HG03175 (cell line): Measurements from ENCODE around the gene DSCAML1.

Source experiments
- ATAC-seq: cut with Tn5 transposase; IDR thresholded peaks from one replicate; pipeline ENCODE4 v1.9.1; 2021; ENCODE audit warnings: mild to moderate bottlenecking, moderate library complexity; ENCODE audit not compliant: unreplicated experiment

DSCAML1 gene

GRCh38 chr11:117564321-117564720 lies 232.7 kb downstream of the DSCAML1 start:
- no peak for ATAC-seq

GRCh38 chr11:117563556-117563955 lies 233.5 kb downstream of the DSCAML1 start:
- no peak for ATAC-seq

GRCh38 chr11:117562136-117562535 lies 234.9 kb downstream of the DSCAML1 start:
- no peak for ATAC-seq

GRCh38 chr11:117560780-117561530 lies 236.1 kb downstream of the DSCAML1 start:
- no peak for ATAC-seq

- ATAC-seq: no peak
Observed at GRCh38 chr11:117559698-117560097, 237.3 kb downstream of the DSCAML1 start.

- no peak for ATAC-seq
Observed at GRCh38 chr11:117557361-117557760, 239.7 kb downstream of the DSCAML1 start.

GRCh38 chr11:117554601-117555333 lies 242.2 kb downstream of the DSCAML1 start:
- ATAC-seq: no peak

- ATAC-seq: no peak
Observed at GRCh38 chr11:117552626-117553025, 244.4 kb downstream of the DSCAML1 start.

- ATAC-seq: no peak
Observed at GRCh38 chr11:117551761-117552343, 245.2 kb downstream of the DSCAML1 start.

- no peak for ATAC-seq
Observed at GRCh38 chr11:117550466-117550865, 246.6 kb downstream of the DSCAML1 start.

- no peak for ATAC-seq
Observed at GRCh38 chr11:117549417-117549816, 247.6 kb downstream of the DSCAML1 start.

- ATAC-seq: no peak
Observed at GRCh38 chr11:117548876-117549275, 248.1 kb downstream of the DSCAML1 start.

- no peak for ATAC-seq
Observed at GRCh38 chr11:117547946-117548345, 249.1 kb downstream of the DSCAML1 start.

GRCh38 chr11:117547195-117547850 lies 249.7 kb downstream of the DSCAML1 start:
- no peak for ATAC-seq

GRCh38 chr11:117546431-117547194 lies 250.4 kb downstream of the DSCAML1 start:
- ATAC-seq: no peak

GRCh38 chr11:117545706-117546105 lies 251.3 kb downstream of the DSCAML1 start:
- ATAC-seq: no peak

- no peak for ATAC-seq
Observed at GRCh38 chr11:117544130-117544800, 252.8 kb downstream of the DSCAML1 start.

GRCh38 chr11:117541211-117541610 lies 255.8 kb downstream of the DSCAML1 start:
- ATAC-seq: no peak

GRCh38 chr11:117538263-117539135 lies 258.5 kb downstream of the DSCAML1 start:
- no peak for ATAC-seq
